Stimulated activated CD8-positive, alpha-beta memory T cell treated with anti-CD3 and anti-CD28 coated beads, Interleukin-2, amount 100 ng/mL, for 48 hours (primary cell): ENCODE data around the gene RABL6.
A peak's percentile ranks its signal among the peaks of the same experiment; 100 is the strongest.
"Not testable (repeated sequence)": the region's sequence is repeated elsewhere in the genome, so short reads cannot be mapped to it uniquely, and the experiment has no call there.

Source experiments
- DNase-seq, 2 donors: peaks; one replicate each; pipeline ENCODE4 v3.0.0-alpha.2; 2020; ENCODE audit warnings: low read depth in 2 of 2

RABL6 gene, protein sequence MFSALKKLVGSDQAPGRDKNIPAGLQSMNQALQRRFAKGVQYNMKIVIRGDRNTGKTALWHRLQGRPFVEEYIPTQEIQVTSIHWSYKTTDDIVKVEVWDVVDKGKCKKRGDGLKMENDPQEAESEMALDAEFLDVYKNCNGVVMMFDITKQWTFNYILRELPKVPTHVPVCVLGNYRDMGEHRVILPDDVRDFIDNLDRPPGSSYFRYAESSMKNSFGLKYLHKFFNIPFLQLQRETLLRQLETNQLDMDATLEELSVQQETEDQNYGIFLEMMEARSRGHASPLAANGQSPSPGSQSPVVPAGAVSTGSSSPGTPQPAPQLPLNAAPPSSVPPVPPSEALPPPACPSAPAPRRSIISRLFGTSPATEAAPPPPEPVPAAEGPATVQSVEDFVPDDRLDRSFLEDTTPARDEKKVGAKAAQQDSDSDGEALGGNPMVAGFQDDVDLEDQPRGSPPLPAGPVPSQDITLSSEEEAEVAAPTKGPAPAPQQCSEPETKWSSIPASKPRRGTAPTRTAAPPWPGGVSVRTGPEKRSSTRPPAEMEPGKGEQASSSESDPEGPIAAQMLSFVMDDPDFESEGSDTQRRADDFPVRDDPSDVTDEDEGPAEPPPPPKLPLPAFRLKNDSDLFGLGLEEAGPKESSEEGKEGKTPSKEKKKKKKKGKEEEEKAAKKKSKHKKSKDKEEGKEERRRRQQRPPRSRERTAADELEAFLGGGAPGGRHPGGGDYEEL

GRCh38 chr9:136807281-136808074 lies at the start of gene RABL6:
TSS of gene RABL6 (plus strand) at chr9:136807948. CDS start at chr9:136808197, 249 bp downstream.
- peak; percentile 71 to 73 for DNase-seq

GRCh38 chr9:136759001-136759400 lies 48.7 kb upstream of the RABL6 start:
- DNase-seq, result no peak

- no peak for DNase-seq
These were observed 48.1 kb upstream of the RABL6 start for GRCh38 chr9:136759436-136760325.

DNA sequence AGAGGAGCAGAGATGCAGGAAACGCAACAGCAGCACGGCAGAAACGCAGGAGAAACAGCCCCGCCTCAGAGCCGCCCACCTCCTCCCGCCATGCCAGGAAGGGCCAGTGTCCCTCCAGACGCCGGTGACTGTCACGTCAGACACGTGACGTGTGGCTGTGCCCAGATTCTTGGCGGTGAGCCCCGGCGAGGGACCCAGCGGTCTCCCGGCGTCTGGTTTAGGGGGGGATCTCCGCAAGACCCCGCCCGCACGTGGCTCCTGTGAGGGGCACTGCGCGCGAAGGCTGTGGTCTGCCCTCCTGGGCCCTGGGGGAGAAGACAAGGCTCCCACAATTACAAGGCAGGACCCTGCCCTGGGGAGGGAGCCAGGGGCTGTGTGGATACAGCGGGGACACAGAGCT lies 47.3 kb upstream of the RABL6 start:
- DNase-seq, result no peak

DNA sequence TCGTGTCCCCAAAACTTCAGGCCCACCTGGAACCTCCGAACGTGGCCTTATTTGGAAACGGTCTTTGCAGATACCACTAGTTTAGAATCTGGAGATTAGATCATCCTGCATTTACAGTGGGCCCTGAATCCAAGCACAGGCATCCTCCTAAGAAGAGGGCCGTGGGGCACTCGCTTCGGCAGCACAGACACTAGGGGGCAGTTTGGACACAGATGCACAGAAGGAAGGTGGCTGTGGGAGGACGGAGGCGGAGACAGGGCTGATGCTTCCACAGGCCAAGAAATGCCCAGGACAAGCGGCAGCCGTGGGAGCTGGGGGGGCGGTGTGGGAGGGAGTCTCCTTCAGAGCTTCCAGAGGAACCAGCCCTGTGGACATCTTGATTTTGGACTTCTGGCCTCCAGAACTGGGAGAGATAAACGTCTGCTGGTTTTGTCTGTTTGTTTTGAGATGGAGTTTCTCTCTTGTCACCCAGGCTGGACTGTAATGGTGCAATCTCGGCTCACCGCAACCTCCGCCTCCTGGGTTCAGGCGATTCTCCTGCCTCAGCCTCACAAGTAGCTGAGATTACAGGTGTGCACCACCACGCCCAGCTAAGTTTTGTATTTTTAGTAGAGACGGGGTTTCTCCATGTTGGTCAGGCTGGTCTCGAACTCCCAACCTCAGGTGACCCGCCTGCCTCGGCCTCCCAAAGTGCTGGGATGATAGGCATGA lies 46.8 kb upstream of the RABL6 start:
- not testable (repeated sequence) for DNase-seq

- no peak for DNase-seq
These were observed 46.2 kb upstream of the RABL6 start for GRCh38 chr9:136761545-136761981.

GRCh38 chr9:136762221-136762691 lies 45.5 kb upstream of the RABL6 start:
- DNase-seq, result no peak

- DNase-seq, result peak; percentile 50 to 61
These were observed 44.7 kb upstream of the RABL6 start for GRCh38 chr9:136762915-136763648.

DNA sequence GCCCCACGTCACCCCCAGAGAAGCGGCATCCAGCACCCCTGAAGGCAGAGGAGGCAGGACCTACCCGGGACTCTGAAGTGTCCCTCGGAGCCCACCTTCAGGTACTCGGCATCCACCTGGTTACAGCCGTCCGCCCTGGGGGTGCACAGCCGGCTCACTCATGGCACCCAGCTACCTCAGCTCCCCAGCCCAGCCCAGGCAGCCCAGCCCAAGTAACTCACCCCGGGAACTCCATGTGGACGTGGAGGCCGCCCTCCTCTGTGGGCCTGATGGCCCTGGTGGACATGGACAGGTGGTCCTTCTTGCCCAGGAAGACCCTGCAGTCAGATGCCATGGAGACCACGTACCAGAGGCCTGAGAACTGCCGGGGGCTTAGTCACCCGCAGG lies 44.1 kb upstream of the RABL6 start:
- DNase-seq, result no peak

DNA sequence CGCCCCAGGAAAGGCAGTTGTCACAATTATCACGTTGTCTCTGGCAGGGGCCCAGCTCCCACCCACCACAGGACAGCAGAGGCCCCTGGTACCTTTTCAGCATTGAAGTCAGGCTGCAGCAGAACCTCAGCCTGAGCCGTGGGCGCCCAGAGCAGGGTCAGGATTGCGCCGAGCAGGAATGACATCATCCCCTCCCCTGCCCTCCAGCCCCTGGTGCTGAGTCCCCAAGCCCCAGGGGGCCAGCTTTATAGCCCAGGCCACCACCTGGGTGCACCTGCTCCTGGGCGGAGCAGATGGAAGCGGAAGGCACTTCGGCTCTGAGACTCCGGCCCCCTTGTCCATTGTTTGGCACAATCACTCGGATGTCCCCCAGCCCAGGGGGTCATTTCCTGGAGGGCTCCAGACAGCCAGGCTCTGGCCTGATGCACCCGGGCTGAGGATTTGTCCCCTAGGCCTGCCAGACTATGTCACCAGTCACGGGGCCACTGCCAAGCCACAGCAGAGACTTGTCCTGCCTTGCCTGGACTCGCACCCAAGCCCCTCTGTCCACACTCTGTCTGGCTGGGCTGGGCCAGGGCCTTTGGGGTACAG lies 43.4 kb upstream of the RABL6 start, which contains the start of gene LCN15:
Gene LCN15, minus strand, starts transcription at position 218 of the 591 bp plus-strand sequence. Its CDS starts 30 bp downstream, at position 188.
- DNase-seq, result no peak

- DNase-seq, result no peak
These were observed 42.7 kb upstream of the RABL6 start for GRCh38 chr9:136765041-136765440.

GRCh38 chr9:136765745-136766409 lies 41.9 kb upstream of the RABL6 start:
- not testable (repeated sequence) for DNase-seq

DNA sequence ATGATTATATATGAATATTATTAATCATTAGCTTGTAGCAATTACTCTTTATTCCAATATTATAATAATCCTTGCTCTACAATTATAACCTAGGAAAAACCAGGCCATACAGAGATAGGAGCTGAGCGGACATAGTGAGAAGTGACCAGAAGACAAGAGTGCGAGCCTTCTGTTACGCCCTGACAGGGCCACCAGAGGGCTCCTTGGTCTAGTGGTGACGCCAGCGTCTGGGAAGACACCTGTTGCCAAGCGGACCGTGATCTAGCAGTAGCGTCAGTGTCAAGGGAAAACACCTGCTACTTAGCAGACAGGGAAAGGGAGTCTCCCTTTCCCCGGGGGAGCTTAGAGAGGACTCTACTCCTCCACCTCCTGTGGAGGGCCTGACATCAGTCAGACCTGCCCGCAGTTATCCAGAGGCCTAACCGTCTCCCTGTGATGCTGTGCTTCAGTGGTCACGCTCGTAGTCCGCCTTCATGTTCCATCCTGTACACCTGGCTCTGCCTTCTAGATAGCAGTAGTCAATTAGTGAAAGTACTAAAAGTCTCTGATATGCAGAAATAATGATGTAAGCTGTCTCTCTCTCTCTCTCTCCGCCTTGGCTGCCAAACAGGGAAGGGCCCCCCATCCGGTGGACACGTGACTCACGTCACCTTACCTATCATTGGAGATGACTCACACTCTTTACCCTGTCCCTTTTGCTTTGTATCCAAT lies 41.2 kb upstream of the RABL6 start:
- DNase-seq, result peak in 1 of 2 donors; percentile 36

GRCh38 chr9:136769710-136770191 lies 38.0 kb upstream of the RABL6 start:
- DNase-seq, result peak in 1 of 2 donors; percentile 44

DNA sequence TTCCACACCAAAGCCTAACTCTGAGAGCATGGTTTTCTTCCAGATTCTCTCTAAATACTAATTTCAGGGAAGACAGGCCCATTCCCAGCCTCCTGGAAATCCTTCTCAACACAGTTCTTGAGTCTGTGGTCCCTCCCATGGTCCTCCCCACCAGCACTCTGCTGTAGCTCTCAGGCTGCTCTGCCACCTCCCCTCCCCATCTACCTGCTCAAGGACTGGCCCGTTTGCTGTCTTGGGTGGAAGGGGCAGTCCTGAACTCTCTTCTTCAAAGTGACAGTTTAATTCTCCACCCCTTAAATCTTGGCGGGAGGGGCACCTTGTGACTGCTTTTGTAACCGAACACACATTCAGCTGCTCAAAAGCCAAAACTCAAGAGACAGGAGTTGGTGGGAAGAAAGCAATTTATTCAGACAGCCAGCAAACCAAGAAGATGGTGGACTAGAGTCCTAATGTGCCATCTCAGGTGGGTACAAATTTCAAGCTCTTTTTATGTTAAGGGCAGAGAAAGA lies 35.8 kb upstream of the RABL6 start:
- no peak for DNase-seq

GRCh38 chr9:136773386-136774044 lies 34.2 kb upstream of the RABL6 start:
- no peak for DNase-seq
